SK-N-MC (cell line): Measurements from ENCODE around the gene KLHDC8A.

Experiments
- DNase-seq: peaks from one replicate; pipeline ENCODE4 v3.0.0-alpha.2; 2011; ENCODE audit warnings: low read depth, low spot score
- H3K27ac ChIP-seq: fragments of 200-600 bp; sonication (generic); 2 replicates; pipeline ENCODE4 v1.5.1; 2016; ENCODE audit warnings: mixed run types
- H3K36me3 ChIP-seq: fragments of 200-600 bp; sonication (generic); 2 replicates; pipeline ENCODE4 v1.6.1; 2017; ENCODE audit warnings: antibody characterized with exemption, low read length, mixed read lengths; ENCODE audit not compliant: insufficient read depth
- H3K4me3 ChIP-seq: fragments of 200-600 bp; sonication (generic); 2 replicates; pipeline ENCODE4 v1.5.1; 2016
- H3K9ac ChIP-seq: fragments of 200-600 bp; sonication (generic); 2 replicates; pipeline ENCODE4 v1.8.0; 2017; ENCODE audit warnings: mixed run types, mixed read lengths; ENCODE audit not compliant: insufficient read length
- H3K9me3 ChIP-seq: fragments of 200-600 bp; sonication (generic); 2 replicates; pipeline ENCODE4 v1.6.1; 2017; ENCODE audit warnings: low read depth, mild to moderate bottlenecking, antibody characterized with exemption, low read length, moderate library complexity, mixed read lengths
- EZH2 ChIP-seq: fragments of 200-600 bp; sonication (generic); IDR thresholded peaks from one replicate; pipeline ENCODE4 v1.6.1; 2017; ENCODE audit warnings: antibody characterized with exemption
- FOXP2 ChIP-seq: optimal IDR thresholded peaks from 2 replicates; pipeline ENCODE3; 2011; ENCODE audit warnings: mild to moderate bottlenecking, moderate library complexity; ENCODE audit not compliant: insufficient read depth; ENCODE audit errors: extremely low read length, control extremely low read depth
- POLR2AphosphoS5 ChIP-seq: IDR thresholded peaks from 2 replicates; pipeline ENCODE4 v1.6.1; 2012; ENCODE audit warnings: mild to moderate bottlenecking, low read depth, low read length, borderline replicate concordance

KLHDC8A gene

GRCh38 chr1:205339717-205340116 lies 17.0 kb downstream of the KLHDC8A start:
- TF ChIP-seq FOXP2 (no peak), EZH2 (no peak), POLR2AphosphoS5 (no peak)
- H3K27ac ChIP-seq = no peak overlapping the region
- H3K36me3 ChIP-seq = no peaks in the 10 kb centered on the region
- no peak overlapping the region for H3K9ac ChIP-seq
- H3K9me3 ChIP-seq = no peaks in the 10 kb centered on the region
- DNase-seq = no peak
- no peak overlapping the region for H3K4me3 ChIP-seq

- H3K27ac ChIP-seq = no peak overlapping the region
- no peaks in the 10 kb centered on the region for H3K9me3 ChIP-seq
- TF ChIP-seq POLR2AphosphoS5 (no peak), EZH2 (no peak), FOXP2 (no peak)
- no peak overlapping the region for H3K9ac ChIP-seq
- no peaks in the 10 kb centered on the region for H3K36me3 ChIP-seq
- H3K4me3 ChIP-seq = no peak overlapping the region
- no peak for DNase-seq
Measured at GRCh38 chr1:205339197-205339702, 17.5 kb downstream of the KLHDC8A start.

- no peaks in the 10 kb centered on the region for H3K36me3 ChIP-seq
- DNase-seq = no peak
- H3K27ac ChIP-seq = no peak overlapping the region
- H3K9ac ChIP-seq = no peak overlapping the region
- TF ChIP-seq FOXP2 = no peak
- no peak for TF ChIP-seq EZH2
- TF ChIP-seq POLR2AphosphoS5 = no peak
- H3K9me3 ChIP-seq = no peaks in the 10 kb centered on the region
- no peak overlapping the region for H3K4me3 ChIP-seq
Measured at GRCh38 chr1:205338011-205338410, 18.7 kb downstream of the KLHDC8A start.

- DNase-seq = no peak
- H3K27ac ChIP-seq = no peak overlapping the region
- H3K36me3 ChIP-seq = no peaks in the 10 kb centered on the region
- TF ChIP-seq EZH2 (no peak), FOXP2 (no peak), POLR2AphosphoS5 (no peak)
- H3K4me3 ChIP-seq = no peak overlapping the region
- H3K9me3 ChIP-seq = no peaks in the 10 kb centered on the region
- H3K9ac ChIP-seq = no peak overlapping the region
Measured at GRCh38 chr1:205337481-205337880, 19.2 kb downstream of the KLHDC8A start.

- H3K9ac ChIP-seq = no peak overlapping the region
- DNase-seq = peak; percentile 12
- TF ChIP-seq EZH2 = no peak
- no peak for TF ChIP-seq POLR2AphosphoS5
- no peak for TF ChIP-seq FOXP2
- no peak overlapping the region for H3K4me3 ChIP-seq
- H3K36me3 ChIP-seq = no peaks in the 10 kb centered on the region
- H3K9me3 ChIP-seq = no peaks in the 10 kb centered on the region
- H3K27ac ChIP-seq = no peak overlapping the region
Measured at GRCh38 chr1:205335692-205336091, 21.0 kb downstream of the KLHDC8A start.

GRCh38 chr1:205332015-205332791 lies 24.5 kb downstream of the KLHDC8A start:
- no peak overlapping the region for H3K4me3 ChIP-seq
- no peaks in the 10 kb centered on the region for H3K9me3 ChIP-seq
- no peak overlapping the region for H3K9ac ChIP-seq
- TF ChIP-seq POLR2AphosphoS5 = no peak
- no peak for TF ChIP-seq EZH2
- TF ChIP-seq FOXP2 = no peak
- H3K36me3 ChIP-seq = no peaks in the 10 kb centered on the region
- no peak overlapping the region for H3K27ac ChIP-seq
- DNase-seq = no peak

GRCh38 chr1:205330150-205330549 lies 26.6 kb downstream of the KLHDC8A start:
- no peak for DNase-seq
- H3K36me3 ChIP-seq = no peaks in the 10 kb centered on the region
- H3K4me3 ChIP-seq = no peak overlapping the region
- H3K9ac ChIP-seq = no peak overlapping the region
- H3K9me3 ChIP-seq = no peaks in the 10 kb centered on the region
- TF ChIP-seq POLR2AphosphoS5 = no peak
- no peak for TF ChIP-seq EZH2
- no peak overlapping the region for H3K27ac ChIP-seq

GRCh38 chr1:205329719-205330118 lies 27.0 kb downstream of the KLHDC8A start:
- Histone ChIP-seq H3K4me3 (no peak overlapping the region), H3K9ac (no peak overlapping the region), H3K9me3 (no peaks in the 10 kb centered on the region), H3K27ac (no peak overlapping the region), H3K36me3 (no peaks in the 10 kb centered on the region)
- no peak for DNase-seq
- TF ChIP-seq POLR2AphosphoS5 = no peak
- no peak for TF ChIP-seq FOXP2
- no peak for TF ChIP-seq EZH2

GRCh38 chr1:205328476-205328875 lies 28.2 kb downstream of the KLHDC8A start:
- Histone ChIP-seq H3K4me3 (no peak overlapping the region), H3K36me3 (no peaks in the 10 kb centered on the region), H3K9ac (no peak overlapping the region), H3K27ac (no peak overlapping the region), H3K9me3 (no peaks in the 10 kb centered on the region)
- TF ChIP-seq EZH2 = no peak
- no peak for TF ChIP-seq POLR2AphosphoS5
- no peak for TF ChIP-seq FOXP2
- no peak for DNase-seq
